Type B pancreatic cell (in vitro differentiated cells): ENCODE results near the gene VSTM1. TPM values are rescaled to one million over a fixed set of nuclear protein-coding genes. Genes with fewer than 3 reads are reported as not detected.
A peak's percentile ranks its signal among the peaks of the same experiment; 100 is the strongest.

ENCODE experiments used
- DNase-seq: peaks from one replicate; pipeline ENCODE4 v3.0.0; 2021; ENCODE audit warnings: mixed read lengths; ENCODE audit not compliant: unreplicated experiment; ENCODE audit errors: extremely low spot score
- H3K27ac Mint-ChIP-seq: 2 replicates; pipeline ENCODE4 v1.8.0; 2021; ENCODE audit warnings: mild to moderate bottlenecking, mixed read lengths
- H3K27me3 Mint-ChIP-seq: 2 replicates; pipeline ENCODE4 v1.8.0; 2021; ENCODE audit warnings: mixed read lengths
- H3K36me3 Mint-ChIP-seq: 2 replicates; pipeline ENCODE4 v1.8.0; 2021; ENCODE audit warnings: mixed read lengths
- H3K4me1 Mint-ChIP-seq: one replicate; pipeline ENCODE4 v1.8.0; 2021; ENCODE audit warnings: mixed read lengths; ENCODE audit not compliant: unreplicated experiment
- H3K4me3 Mint-ChIP-seq: 2 replicates; pipeline ENCODE4 v1.8.0; 2021; ENCODE audit warnings: mild to moderate bottlenecking, mixed read lengths
- H3K9me3 Mint-ChIP-seq: 2 replicates; pipeline ENCODE4 v1.8.0; 2021; ENCODE audit warnings: mixed read lengths
- CTCF ChIP-seq: fragments of 200-600 bp; sonication (generic); conservative IDR thresholded peaks from 2 replicates; pipeline ENCODE4 v1.5.0; 2021; ENCODE audit warnings: antibody characterized with exemption, mild to moderate bottlenecking
- long read RNA-seq: library from polyadenylated mRNA; unstranded; transcript quantifications from one replicate; pipeline ENCODE4 v2.0.0, GENCODE V29; 2020
- total RNA-seq: library from RNA; stranded (reverse); gene quantifications from 2 replicates; pipeline ENCODE4 v1.2.1, GENCODE V29; 2021; ENCODE audit warnings: low replicate concordance

VSTM1 gene
- not detected in 2 replicates for total RNA-seq
- long read RNA-seq, result 0 reads

GRCh38 chr19:54063350-54064116 is at the start of gene VSTM1:
TSS of gene VSTM1 (minus strand) at chr19:54063897. CDS start at chr19:54063777, 120 bp downstream.
- Mint-ChIP-seq H3K27me3 (peaks cover 3% of the 10 kb centered on the region), H3K36me3 (no peaks in the 10 kb centered on the region), H3K4me1 (no peaks in the 10 kb centered on the region), H3K27ac (no peak within 1 kb of the TSS), H3K9me3 (no peaks in the 10 kb centered on the region), H3K4me3 (no peak within 1 kb of the TSS)
- TF ChIP-seq CTCF, result no peak
- no peak for DNase-seq

- H3K27ac Mint-ChIP-seq, result no peak overlapping the region
- no peaks in the 10 kb centered on the region for H3K27me3 Mint-ChIP-seq
- DNase-seq, result no peak
- H3K36me3 Mint-ChIP-seq, result peaks cover 4% of the 10 kb centered on the region
- no peaks in the 10 kb centered on the region for H3K9me3 Mint-ChIP-seq
- H3K4me3 Mint-ChIP-seq, result no peak overlapping the region
- peaks cover 3% of the 10 kb centered on the region for H3K4me1 Mint-ChIP-seq
- no peak for TF ChIP-seq CTCF
Observed at GRCh38 chr19:54109651-54110050, 46.0 kb upstream of the VSTM1 start.

- no peak for DNase-seq
- Mint-ChIP-seq H3K4me1 (no peaks in the 10 kb centered on the region), H3K36me3 (peaks cover 4% of the 10 kb centered on the region), H3K9me3 (no peaks in the 10 kb centered on the region), H3K27me3 (no peaks in the 10 kb centered on the region), H3K4me3 (no peak overlapping the region), H3K27ac (no peak overlapping the region)
- no peak for TF ChIP-seq CTCF
Observed at GRCh38 chr19:54108496-54108895, 44.8 kb upstream of the VSTM1 start.

- no peaks in the 10 kb centered on the region for H3K27me3 Mint-ChIP-seq
- no peaks in the 10 kb centered on the region for H3K4me1 Mint-ChIP-seq
- no peaks in the 10 kb centered on the region for H3K9me3 Mint-ChIP-seq
- no peak overlapping the region for H3K4me3 Mint-ChIP-seq
- H3K27ac Mint-ChIP-seq, result no peak overlapping the region
- H3K36me3 Mint-ChIP-seq, result peaks cover 4% of the 10 kb centered on the region
- no peak for DNase-seq
- no peak for TF ChIP-seq CTCF
Observed at GRCh38 chr19:54107876-54108490, 44.3 kb upstream of the VSTM1 start.

DNA sequence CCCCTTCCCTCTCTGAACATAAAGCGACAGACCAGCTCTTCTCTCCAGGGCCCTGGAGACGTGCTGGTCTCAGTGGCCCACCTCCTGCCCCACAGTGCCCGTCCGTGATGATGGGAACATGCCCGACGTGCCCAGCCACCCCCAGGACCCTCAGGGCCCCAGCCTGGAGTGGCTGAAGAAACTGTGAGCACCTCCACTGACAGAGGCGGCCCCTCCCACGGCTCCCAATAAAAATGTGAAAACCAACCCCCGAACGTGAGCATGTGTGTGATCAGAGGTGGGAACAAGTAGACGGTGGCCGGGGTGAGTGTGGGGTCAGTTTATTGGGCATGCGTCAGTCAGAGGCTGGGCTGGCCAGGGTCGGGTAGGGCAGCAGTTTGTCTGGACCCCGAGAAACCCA is 43.0 kb upstream of the VSTM1 start:
- Mint-ChIP-seq H3K4me3 (peak overlapping the region; percentile 45), H3K27ac (no peak overlapping the region), H3K4me1 (peaks cover 6% of the 10 kb centered on the region), H3K36me3 (peaks cover 4% of the 10 kb centered on the region), H3K9me3 (no peaks in the 10 kb centered on the region), H3K27me3 (peaks cover 4% of the 10 kb centered on the region)
- no peak for DNase-seq
- TF ChIP-seq CTCF, result no peak
